ENCODE data around the gene TUBG2. TPM values are rescaled to one million over a fixed set of nuclear protein-coding genes. Genes with fewer than 3 reads are reported as not detected.

TUBG2 gene
- total RNA-seq, 1 experiment from 2014 or later: 20.9 TPM

DNA sequence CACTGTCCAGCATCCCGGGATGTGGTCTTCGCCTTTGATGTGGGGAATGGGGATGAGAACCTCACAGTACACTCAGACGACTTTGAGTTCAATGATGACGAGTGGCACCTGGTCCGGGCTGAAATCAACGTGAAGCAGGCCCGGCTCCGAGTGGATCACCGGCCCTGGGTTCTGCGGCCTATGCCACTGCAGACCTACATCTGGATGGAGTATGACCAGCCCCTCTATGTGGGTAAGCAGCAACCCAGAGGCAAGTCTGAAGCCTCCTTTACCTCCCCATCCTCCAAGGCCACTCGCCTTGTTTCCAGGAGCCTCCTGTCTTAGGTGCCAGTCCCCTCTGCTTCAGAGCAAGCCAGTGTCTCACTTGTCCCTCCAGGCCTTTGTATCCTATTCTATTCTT lies 33.4 kb downstream of the TUBG2 start:
- ATAC-seq (no peak), DNase-seq (ENCODE audit: low read depth, low spot score) (no peak)
- ChIA-PET POLR2A (no interaction called here), CTCF (no interaction called here), RAD21 (ENCODE audit: low non-redundant PET in 1 of 2, low total read pairs in 2 of 2, uncharacterized antibody in 2 of 2, unreplicated experiment in 2 of 2) (no interaction called here)
- no TSS peak for BruUV-seq (replicated peaks)
- H3K4me3 ChIP-seq (replicated peaks in 1 of 2; ENCODE audit: low read depth in 1 of 2, low read length in 2 of 2): no peak overlapping the region
- no peaks in the 10 kb centered on the region for H3K9me3 ChIP-seq (ENCODE audit: control insufficient read depth in 1 of 2, insufficient read depth in 1 of 2, low read depth in 1 of 2, low read length in 2 of 2)
- no peak overlapping the region for H3K27ac ChIP-seq (ENCODE audit: low read depth, low read length)
- no peaks in the 10 kb centered on the region for H3K79me2 ChIP-seq (ENCODE audit: insufficient read depth, low read length)
- no peaks in the 10 kb centered on the region; a peak in 1 of 4 replicates for H3K36me3 ChIP-seq (ENCODE audit: control insufficient read depth in 1 of 2, insufficient read depth in 2 of 2, low read length in 2 of 2)
- no peak for TF ChIP-seq RAD21 (IDR thresholded peaks at IDR 0.05; ENCODE audit: low read depth)
- no peak for TF ChIP-seq ZFX (IDR thresholded peaks at IDR 0.05)
- no peak for TF ChIP-seq ELF1 (IDR thresholded peaks at IDR 0.05; ENCODE audit: borderline replicate concordance, low read depth)
- TF ChIP-seq SRF (IDR thresholded peaks at IDR 0.05; ENCODE audit: low read depth): no peak
- no peak for TF ChIP-seq YY1 (IDR thresholded peaks at IDR 0.05; ENCODE audit: extremely low read depth, insufficient replicate concordance, low read depth, low read length)
- no peak for TF ChIP-seq POLR2A (IDR thresholded peaks at IDR 0.05; ENCODE audit: borderline replicate concordance, extremely low read depth, insufficient read depth, insufficient read length)
- no peak for TF ChIP-seq REST (IDR thresholded peaks at IDR 0.05; ENCODE audit: low read depth)
- no peak for TF ChIP-seq SIN3A (IDR thresholded peaks at IDR 0.05; ENCODE audit: low read depth)
- no peak for TF ChIP-seq TCF7L2 (IDR thresholded peaks at IDR 0.05; ENCODE audit: borderline replicate concordance, extremely low read depth, insufficient read depth, insufficient read length)
- TF ChIP-seq ATF3 (IDR thresholded peaks at IDR 0.05): no peak
- no peak for TF ChIP-seq MAX (IDR thresholded peaks at IDR 0.05)
- no peak for TF ChIP-seq JUND (IDR thresholded peaks at IDR 0.05)
- intact Hi-C loops (cut with micrococcal nuclease): no loop called here
- no peak overlapping the region for H3K9ac ChIP-seq (ENCODE audit: low read length)
- H3K4me2 ChIP-seq (ENCODE audit: low read length): no peak overlapping the region
- H4K20me1 ChIP-seq (ENCODE audit: insufficient read depth): no peaks in the 10 kb centered on the region
- no peaks in the 10 kb centered on the region for H3K27me3 ChIP-seq (ENCODE audit: insufficient read depth, low read length)
- no peak overlapping the region for H2AFZ ChIP-seq (ENCODE audit: low read depth, low read length, poor library complexity, severe bottlenecking)
- no peaks in the 10 kb centered on the region for H3K4me1 ChIP-seq (ENCODE audit: control insufficient read depth in 1 of 2, insufficient read depth in 2 of 2, low read length in 2 of 2)
- no peaks in the 10 kb centered on the region for H3K9me2 ChIP-seq (ENCODE audit: insufficient read depth)
